Left lung (tissue), 10 donors: ENCODE data around the gene DAZAP1. TPM values are rescaled to one million over a fixed set of nuclear protein-coding genes. Genes with fewer than 3 reads are reported as not detected.

Experiments
- ATAC-seq: fragments of 200-7000 bp; cut with Tn5 transposase; one replicate; pipeline ENCODE4 v1.9.1; 2020; ENCODE audit warnings: moderate library complexity
- DNase-seq, 4 donors: peaks; one replicate each; pipeline ENCODE4 v3.0.0-alpha.2; 2013 to 2020
- H3K27ac ChIP-seq, 2 donors: fragments of 200-600 bp; sonication (generic) in 1 of 2; one replicate each; pipeline versions ENCODE4 v1.5.0 to v1.8.0; 2020 to 2021
- H3K27me3 ChIP-seq, 2 donors: fragments of 200-600 bp; sonication (generic) in 1 of 2; one replicate each; pipeline versions ENCODE4 v1.5.0 to v1.8.0; 2020 to 2021
- H3K36me3 ChIP-seq, 2 donors: fragments of 200-600 bp; sonication (generic) in 1 of 2; one replicate each; pipeline versions ENCODE4 v1.5.0 to v1.8.0; 2020 to 2021
- H3K4me1 ChIP-seq, 2 donors: fragments of 200-600 bp; one replicate each; pipeline ENCODE4 v1.8.0; 2021
- H3K4me3 ChIP-seq, 2 donors: fragments of 200-600 bp; sonication (generic) in 1 of 2; one replicate each; pipeline versions ENCODE4 v1.5.0 to v1.8.0; 2020 to 2021; ENCODE audit warnings: mild to moderate bottlenecking in 1 of 2
- H3K9me3 ChIP-seq, 2 donors: fragments of 200-600 bp; sonication (generic) in 1 of 2; one replicate each; pipeline versions ENCODE4 v1.5.0 to v1.8.0; 2020 to 2021
- intact Hi-C, 2 donors: fragments of 100-400 bp; cut with DNase I; formaldehyde crosslinking; loops; one replicate each; pipeline versions ENCODE4 v1.11.2 to v1.14.2; 2022
- polyA plus RNA-seq, 6 donors: library from polyadenylated mRNA; unstranded; fragments of 120-200 nt; gene quantifications; one replicate each; pipeline ENCODE4 v1.2.1, GENCODE V29; 2013; ENCODE audit not compliant: insufficient read length in 6 of 6
- total RNA-seq, 2 donors: library from RNA; stranded (reverse); fragmentation: NEBNext Ultra II Directional; extraction: Animal tissue kit (Norgen Biotek cat#: 25700); gene quantifications; one replicate each; pipeline ENCODE4 v1.2.1, GENCODE V29; 2021
- TF ChIP-seq, protein P1 (sequence below), 2 donors: fragments of 200-600 bp; sonication (generic) in 1 of 2; IDR thresholded peaks; one replicate each; pipeline versions ENCODE4 v1.5.0 to v1.8.0; 2021; ENCODE audit warnings: antibody characterized with exemption in 2 of 2
- donor health status: DM: no; HTN: yes; CAD: no.
- donor health status: DM: no; HTN: no; CAD: no.

DAZAP1 gene
- total and polyA plus RNA-seq, 8 donors, result 86.4 to 132 (median 93.7) TPM

DNA sequence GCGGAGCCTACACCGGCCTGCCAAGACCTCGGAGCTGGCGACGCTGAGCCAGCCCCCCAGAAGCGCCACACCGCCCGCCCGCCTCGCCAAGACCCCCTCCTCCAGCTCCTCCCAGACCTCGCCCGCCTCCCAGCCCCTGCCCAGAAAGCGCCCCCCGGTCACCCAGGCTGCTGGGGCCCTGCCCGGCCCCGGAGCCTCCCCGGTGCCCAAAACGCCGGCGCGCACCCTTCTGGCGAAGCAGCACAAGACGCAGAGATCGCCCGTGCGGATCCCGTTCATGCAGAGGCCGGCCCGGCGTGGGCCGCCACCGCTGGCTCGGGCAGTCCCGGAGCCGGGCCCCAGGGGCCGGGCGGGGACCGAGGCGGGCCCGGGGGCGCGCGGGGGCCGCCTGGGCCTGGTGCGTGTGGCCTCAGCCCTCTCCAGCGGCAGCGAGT is 61.5 kb downstream of the DAZAP1 start:
- Histone ChIP-seq H3K9me3 (no peaks in the 10 kb centered on the region), H3K4me1 (peaks cover 32 to 78% of the 10 kb centered on the region in 2 donors), H3K27ac (no peak overlapping the region), H3K36me3 (no peaks in the 10 kb centered on the region), H3K27me3 (peaks cover 87 to 100% of the 10 kb centered on the region in 2 donors), H3K4me3 (no peak overlapping the region)
- TF ChIP-seq, protein P1, sequence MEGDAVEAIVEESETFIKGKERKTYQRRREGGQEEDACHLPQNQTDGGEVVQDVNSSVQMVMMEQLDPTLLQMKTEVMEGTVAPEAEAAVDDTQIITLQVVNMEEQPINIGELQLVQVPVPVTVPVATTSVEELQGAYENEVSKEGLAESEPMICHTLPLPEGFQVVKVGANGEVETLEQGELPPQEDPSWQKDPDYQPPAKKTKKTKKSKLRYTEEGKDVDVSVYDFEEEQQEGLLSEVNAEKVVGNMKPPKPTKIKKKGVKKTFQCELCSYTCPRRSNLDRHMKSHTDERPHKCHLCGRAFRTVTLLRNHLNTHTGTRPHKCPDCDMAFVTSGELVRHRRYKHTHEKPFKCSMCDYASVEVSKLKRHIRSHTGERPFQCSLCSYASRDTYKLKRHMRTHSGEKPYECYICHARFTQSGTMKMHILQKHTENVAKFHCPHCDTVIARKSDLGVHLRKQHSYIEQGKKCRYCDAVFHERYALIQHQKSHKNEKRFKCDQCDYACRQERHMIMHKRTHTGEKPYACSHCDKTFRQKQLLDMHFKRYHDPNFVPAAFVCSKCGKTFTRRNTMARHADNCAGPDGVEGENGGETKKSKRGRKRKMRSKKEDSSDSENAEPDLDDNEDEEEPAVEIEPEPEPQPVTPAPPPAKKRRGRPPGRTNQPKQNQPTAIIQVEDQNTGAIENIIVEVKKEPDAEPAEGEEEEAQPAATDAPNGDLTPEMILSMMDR (IDR thresholded peaks at IDR 0.05), result no peak
- ATAC-seq (no peak), DNase-seq (peak in 1 of 4 donors; percentile 83)
- intact Hi-C loops, result no loop called here

DNA sequence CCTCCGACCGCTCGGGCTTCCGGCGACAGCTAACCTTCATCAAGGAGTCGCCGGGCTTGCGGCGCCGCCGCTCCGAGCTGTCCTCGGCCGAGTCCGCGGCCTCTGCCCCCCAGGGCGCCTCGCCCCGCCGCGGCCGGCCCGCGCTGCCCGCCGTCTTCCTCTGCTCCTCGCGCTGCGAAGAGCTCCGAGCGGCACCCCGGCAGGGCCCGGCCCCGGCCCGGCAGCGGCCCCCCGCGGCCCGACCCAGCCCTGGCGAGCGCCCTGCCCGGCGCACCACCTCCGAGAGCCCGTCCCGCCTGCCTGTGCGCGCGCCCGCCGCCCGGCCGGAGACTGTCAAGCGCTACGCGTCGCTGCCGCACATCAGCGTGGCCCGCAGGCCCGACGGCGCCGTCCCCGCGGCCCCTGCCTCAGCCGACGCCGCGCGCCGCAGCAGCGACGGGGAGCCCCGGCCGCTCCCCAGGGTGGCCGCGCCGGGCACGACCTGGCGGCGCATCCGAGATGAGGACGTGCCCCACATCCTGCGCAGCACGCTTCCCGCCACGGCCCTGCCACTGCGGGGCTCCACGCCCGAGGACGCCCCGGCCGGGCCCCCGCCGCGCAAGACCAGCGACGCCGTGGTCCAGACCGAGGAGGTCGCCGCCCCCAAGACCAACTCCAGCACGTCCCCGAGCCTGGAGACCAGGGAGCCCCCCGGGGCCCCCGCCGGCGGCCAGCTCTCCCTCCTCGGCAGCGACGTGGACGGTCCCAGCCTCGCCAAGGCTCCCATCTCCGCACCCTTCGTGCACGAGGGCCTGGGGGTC is 62.1 kb downstream of the DAZAP1 start:
- DNase-seq (peak in 1 of 4 donors; percentile 69), ATAC-seq (no peak)
- Histone ChIP-seq H3K4me1 (peaks cover 32 to 78% of the 10 kb centered on the region in 2 donors), H3K27me3 (peaks cover 87 to 100% of the 10 kb centered on the region in 2 donors), H3K36me3 (peaks cover 0 to 6% of the 10 kb centered on the region in 2 donors), H3K4me3 (peak overlapping the region in 1 of 2 donors; percentile 26), H3K9me3 (no peaks in the 10 kb centered on the region), H3K27ac (no peak overlapping the region)
- intact Hi-C loops, result no loop called here
- TF ChIP-seq, protein P1 (IDR thresholded peaks at IDR 0.05), result no peak

DNA sequence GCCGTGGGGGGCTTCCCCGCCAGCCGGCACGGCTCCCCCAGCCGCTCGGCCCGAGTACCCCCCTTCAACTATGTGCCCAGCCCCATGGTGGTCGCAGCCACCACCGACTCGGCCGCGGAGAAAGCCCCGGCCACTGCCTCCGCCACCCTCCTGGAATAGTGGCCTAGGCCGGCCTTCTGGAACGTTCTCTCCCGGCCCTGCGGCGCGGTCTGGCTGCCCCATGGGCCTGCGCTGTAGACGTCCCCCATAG is 62.6 kb downstream of the DAZAP1 start:
- TF ChIP-seq, protein P1 (IDR thresholded peaks at IDR 0.05), result no peak

DNA sequence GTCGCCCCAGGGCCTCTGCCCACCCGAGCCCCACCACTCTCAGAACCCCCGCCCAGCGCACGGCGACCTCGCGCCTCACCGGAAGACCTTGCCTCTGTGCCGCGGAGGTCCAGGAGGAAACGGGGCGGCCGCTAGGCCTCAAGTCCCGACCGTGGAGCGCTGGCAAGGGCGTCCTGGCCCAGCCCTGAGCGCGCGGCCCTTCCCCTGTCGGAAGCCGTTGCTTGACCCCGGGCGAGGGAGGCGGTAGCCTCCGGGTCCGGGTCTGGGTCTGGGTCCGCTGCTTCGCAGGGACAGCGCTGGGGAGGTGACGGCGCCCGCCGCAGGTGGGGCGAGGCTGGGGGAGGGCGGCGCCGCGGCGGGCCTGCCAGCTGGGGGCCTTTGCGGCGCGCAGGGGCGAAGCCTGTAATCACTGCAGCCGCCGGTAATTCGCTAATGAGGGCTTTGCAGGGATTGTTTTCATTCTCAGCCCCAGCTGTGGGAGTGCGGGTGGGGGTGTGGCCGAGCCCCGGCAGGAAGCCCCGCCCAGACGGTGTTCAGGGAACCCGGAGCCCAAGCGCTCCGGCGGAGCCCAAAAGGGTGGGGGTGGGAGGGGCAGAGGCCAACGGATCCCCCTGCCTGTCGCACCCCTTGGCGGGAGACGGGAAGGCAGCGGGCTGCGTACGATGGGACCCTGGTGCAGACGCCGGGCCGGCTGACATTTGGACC is 63.1 kb downstream of the DAZAP1 start:
- Histone ChIP-seq H3K9me3 (no peaks in the 10 kb centered on the region), H3K27me3 (peaks cover 78 to 90% of the 10 kb centered on the region in 2 donors), H3K27ac (no peak overlapping the region), H3K36me3 (peaks cover 0 to 16% of the 10 kb centered on the region in 2 donors), H3K4me3 (peak overlapping the region; percentile 8 to 26), H3K4me1 (peaks cover 32 to 73% of the 10 kb centered on the region in 2 donors)
- intact Hi-C loops, result no loop called here
- TF ChIP-seq, protein P1 (IDR thresholded peaks at IDR 0.05), result no peak
- peak in 1 of 4 donors; percentile 84 for DNase-seq
- ATAC-seq, result peak; percentile 63

More for the DNA sequence above, 62.6 kb downstream of the DAZAP1 start:
- intact Hi-C loops, result no loop called here
- ATAC-seq (peak; percentile 2), DNase-seq (no peak)
- H3K4me3 ChIP-seq, result peak overlapping the region in 1 of 2 donors; percentile 26
- peaks cover 0 to 11% of the 10 kb centered on the region in 2 donors for H3K36me3 ChIP-seq
- H3K27me3 ChIP-seq, result peaks cover 83 to 94% of the 10 kb centered on the region in 2 donors
- H3K9me3 ChIP-seq, result no peaks in the 10 kb centered on the region
- peaks cover 32 to 78% of the 10 kb centered on the region in 2 donors for H3K4me1 ChIP-seq
- no peak overlapping the region for H3K27ac ChIP-seq

DNA sequence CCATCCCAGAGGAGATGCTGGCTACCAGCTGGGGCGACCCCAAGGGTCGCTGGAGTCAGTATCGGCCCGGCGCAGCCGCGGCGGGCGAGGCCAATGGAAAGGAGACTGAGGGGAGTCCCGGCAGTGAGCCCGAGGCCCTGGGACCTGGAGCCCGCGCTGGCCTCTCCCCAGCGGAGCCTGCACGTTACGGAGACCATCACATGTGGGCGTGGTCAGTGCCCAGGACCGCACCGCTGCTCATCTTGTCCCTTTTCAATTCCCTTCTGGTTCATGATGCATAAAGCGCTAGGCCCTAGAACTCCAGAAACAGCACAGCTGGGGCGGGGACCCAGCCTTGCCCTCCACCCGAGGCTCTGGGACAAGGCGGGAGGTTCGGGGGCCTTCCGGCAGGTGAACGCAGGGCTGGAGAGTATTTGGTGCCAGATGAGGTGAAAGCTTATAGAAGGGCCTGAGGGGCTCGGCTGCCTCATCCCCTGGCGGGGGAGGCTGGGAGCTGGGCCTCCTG is 63.7 kb downstream of the DAZAP1 start:
- H3K4me3 ChIP-seq, result peak overlapping the region in 1 of 2 donors; percentile 26
- DNase-seq (peak in 1 of 4 donors; percentile 73), ATAC-seq (peak; percentile 16)
- TF ChIP-seq, protein P1 (IDR thresholded peaks at IDR 0.05), result no peak
- intact Hi-C loops, result no loop called here
- H3K36me3 ChIP-seq, result peaks cover 0 to 22% of the 10 kb centered on the region in 2 donors
- no peaks in the 10 kb centered on the region for H3K9me3 ChIP-seq
- peaks cover 72 to 84% of the 10 kb centered on the region in 2 donors for H3K27me3 ChIP-seq
- no peak overlapping the region for H3K27ac ChIP-seq
- H3K4me1 ChIP-seq, result peaks cover 32 to 67% of the 10 kb centered on the region in 2 donors
